ENCODE results near the gene PDZRN4. TPM values are rescaled to one million over a fixed set of nuclear protein-coding genes. Genes with fewer than 3 reads are reported as not detected.

PDZRN4 gene
- not detected in 2 replicates for total RNA-seq

GRCh38 chr12:41188058-41188840 is at the start of gene PDZRN4:
PDZRN4 (plus strand) TSS chr12:41188320.

Measured in placental epithelial cell (primary cell).